ENCODE measurements around the gene C2orf78. TPM values are rescaled to one million over a fixed set of nuclear protein-coding genes. Genes with fewer than 3 reads are reported as not detected.

The C2orf78 gene
- total and polyA plus RNA-seq, 9 of the 15 experiments (the other 6 are each of a cell fraction or from before 2014, with no cell fraction given), result 0.04 to 0.28 (median 0.20) TPM

- Histone ChIP-seq H3K9me1 (ENCODE audit: control insufficient read depth, insufficient read depth, low read length) (no peaks in the 10 kb centered on the region), H3K27ac (ENCODE audit: extremely low read depth, low read depth, low read length) (no peak overlapping the region), H2AFZ (ENCODE audit: low read depth, low read length) (no peak overlapping the region), H3K4me2 (ENCODE audit: insufficient read depth, low read length) (no peak overlapping the region), H3K4me3 (no peak overlapping the region), H4K20me1 (replicated peaks; ENCODE audit: control insufficient read depth, insufficient read depth, low read length) (no peaks in the 10 kb centered on the region), H3K9me3 (replicated peaks; ENCODE audit: control insufficient read depth, insufficient read depth, low read depth, low read length) (no peaks in the 10 kb centered on the region), H3K79me2 (ENCODE audit: control insufficient read depth, insufficient read depth, low read length) (no peaks in the 10 kb centered on the region), H3K4me1 (replicated peaks in 1 of 2; ENCODE audit: control insufficient read depth in 2 of 2, insufficient read depth in 2 of 2, low read length in 2 of 2) (no peaks in the 10 kb centered on the region), H3K27me3 (ENCODE audit: control insufficient read depth in 2 of 2, insufficient read depth in 2 of 2, low read length in 2 of 2) (no peaks in the 10 kb centered on the region), H3K36me3 (ENCODE audit: control insufficient read depth, insufficient read depth, low read length) (peaks cover 74% of the 10 kb centered on the region), H3K9ac (ENCODE audit: insufficient read depth in 1 of 2, low read depth in 2 of 2, low read length in 2 of 2) (no peak overlapping the region)
- CTCF ChIA-PET (ENCODE audit: low intra/inter-chr PET ratio), result no interaction called here
- FAIRE-seq (no peak), DNase-seq (ENCODE audit: extremely low read depth in 1 of 4, low spot score in 3 of 4) (no peak), ATAC-seq (peak; percentile 69; the same call in 2 of the 3 replicates)
- intact Hi-C loops (cut with micrococcal nuclease) (no loop called here), in situ Hi-C loops (cut with MboI) (no loop called here)
- POLR2A ChIA-PET, result no interaction called here
- BruUV-seq (replicated peaks), result no TSS peak
- 92% methylated on average over 1 of the region's 1 CpG for WGBS (ENCODE audit: insufficient coverage, low coverage, missing lambda C conversion rate)
- peak; percentile 60 for TF ChIP-seq EGR1 (conservative IDR thresholded peaks at IDR 0.05)
- TF ChIP-seq, protein P1, sequence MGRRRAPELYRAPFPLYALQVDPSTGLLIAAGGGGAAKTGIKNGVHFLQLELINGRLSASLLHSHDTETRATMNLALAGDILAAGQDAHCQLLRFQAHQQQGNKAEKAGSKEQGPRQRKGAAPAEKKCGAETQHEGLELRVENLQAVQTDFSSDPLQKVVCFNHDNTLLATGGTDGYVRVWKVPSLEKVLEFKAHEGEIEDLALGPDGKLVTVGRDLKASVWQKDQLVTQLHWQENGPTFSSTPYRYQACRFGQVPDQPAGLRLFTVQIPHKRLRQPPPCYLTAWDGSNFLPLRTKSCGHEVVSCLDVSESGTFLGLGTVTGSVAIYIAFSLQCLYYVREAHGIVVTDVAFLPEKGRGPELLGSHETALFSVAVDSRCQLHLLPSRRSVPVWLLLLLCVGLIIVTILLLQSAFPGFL (CRISPR knock-in tag; IDR thresholded peaks at IDR 0.05), result no peak
These were observed 19.0 kb upstream of the C2orf78 start for GRCh38 chr2:73764945-73765344.

DNA sequence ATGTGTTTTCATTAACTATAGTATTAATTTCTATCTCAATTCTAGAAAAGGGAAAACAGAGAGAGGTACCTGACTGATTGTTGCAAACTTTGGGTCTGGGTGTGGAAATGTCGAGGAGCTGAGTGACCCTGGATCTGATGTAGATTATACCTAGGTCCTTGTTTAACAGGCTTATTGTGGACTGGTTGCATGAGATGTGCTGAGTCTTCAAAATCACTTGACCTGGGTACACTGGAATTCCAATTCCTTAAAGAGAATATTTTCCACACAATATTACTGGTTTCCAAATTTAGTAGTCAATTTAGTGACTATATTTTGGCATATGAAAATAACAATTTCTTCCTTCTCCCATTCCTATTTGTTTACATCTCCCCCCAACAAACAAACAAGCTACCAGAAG lies 17.6 kb upstream of the C2orf78 start:
- H3K36me3 ChIP-seq (ENCODE audit: control insufficient read depth, insufficient read depth, low read length), result peaks cover 71% of the 10 kb centered on the region
- in situ Hi-C loops (cut with MboI), result no loop called here
- POLR2A ChIA-PET, result no interaction called here
- H3K4me1 ChIP-seq (replicated peaks in 1 of 2; ENCODE audit: control insufficient read depth in 2 of 2, insufficient read depth in 2 of 2, low read length in 2 of 2), result no peaks in the 10 kb centered on the region
- intact Hi-C loops (cut with micrococcal nuclease), result no loop called here
- H3K27ac ChIP-seq (ENCODE audit: extremely low read depth, low read depth, low read length), result no peak overlapping the region
- H2AFZ ChIP-seq (ENCODE audit: low read depth, low read length), result no peak overlapping the region
- FAIRE-seq (no peak), ATAC-seq (no peak), DNase-seq (ENCODE audit: extremely low read depth in 1 of 4, low spot score in 3 of 4) (no peak)
- no peaks in the 10 kb centered on the region for H3K27me3 ChIP-seq (ENCODE audit: control insufficient read depth in 2 of 2, insufficient read depth in 2 of 2, low read length in 2 of 2)
- 93% methylated on average over 1 of the region's 1 CpG for WGBS (ENCODE audit: insufficient coverage, low coverage, missing lambda C conversion rate)
- no peak overlapping the region for H3K4me3 ChIP-seq
- H3K9ac ChIP-seq (ENCODE audit: insufficient read depth in 1 of 2, low read depth in 2 of 2, low read length in 2 of 2), result no peak overlapping the region
- H3K4me2 ChIP-seq (ENCODE audit: insufficient read depth, low read length), result no peak overlapping the region
- no peaks in the 10 kb centered on the region for H3K9me1 ChIP-seq (ENCODE audit: control insufficient read depth, insufficient read depth, low read length)
- H3K79me2 ChIP-seq (ENCODE audit: control insufficient read depth, insufficient read depth, low read length), result no peaks in the 10 kb centered on the region
- CTCF ChIA-PET (ENCODE audit: low intra/inter-chr PET ratio), result no interaction called here
- peak; percentile 75 for TF ChIP-seq ZNF316 (IDR thresholded peaks at IDR 0.05)
- peak; percentile 63; the same call in 1 of the 2 replicates for TF ChIP-seq C11orf30 (IDR thresholded peaks at IDR 0.05; ENCODE audit: low read depth)
- TF ChIP-seq DEAF1 (CRISPR knock-in tag; IDR thresholded peaks at IDR 0.05), result no peak
- BruUV-seq (replicated peaks), result no TSS peak
- no peaks in the 10 kb centered on the region for H4K20me1 ChIP-seq (replicated peaks; ENCODE audit: control insufficient read depth, insufficient read depth, low read length)
- no peaks in the 10 kb centered on the region for H3K9me3 ChIP-seq (replicated peaks; ENCODE audit: control insufficient read depth, insufficient read depth, low read depth, low read length)
